Activated B cell treated with CpG ODN at 0.5 μM for 24 hours (primary cell): ENCODE results near the gene F8. TPM values are rescaled to one million over a fixed set of nuclear protein-coding genes. Genes with fewer than 3 reads are reported as not detected.

Experiments used
- ATAC-seq: fragments of 200-7000 bp; cut with Tn5 transposase; one replicate; pipeline ENCODE4 v1.10.0; 2021; ENCODE audit warnings: low read depth, mild to moderate bottlenecking, moderate library complexity
- CTCF ChIA-PET: fragments of 350-600 bp; sonication (Branson Sonifier 250); formaldehyde crosslinking; loops from one replicate; lab custom pipeline; 2021; ENCODE audit warnings: antibody characterized with exemption; lab: Charles Lee
- POLR2A ChIA-PET: fragments of 350-600 bp; sonication (Branson Sonifier 250); formaldehyde crosslinking; loops from one replicate; lab custom pipeline; 2021; ENCODE audit warnings: antibody characterized with exemption; lab: Charles Lee
- DNase-seq: peaks from one replicate; pipeline ENCODE4 v3.0.0; 2022
- H3K27ac Mint-ChIP-seq: one replicate; pipeline ENCODE4 v1.8.0; 2020; ENCODE audit warnings: mixed read lengths
- H3K27me3 Mint-ChIP-seq: one replicate; pipeline ENCODE4 v1.8.0; 2021; ENCODE audit warnings: mixed read lengths
- H3K36me3 Mint-ChIP-seq: one replicate; pipeline ENCODE4 v1.8.0; 2021; ENCODE audit warnings: low read depth, mixed read lengths
- H3K4me1 Mint-ChIP-seq: one replicate; pipeline ENCODE4 v1.8.0; 2021; ENCODE audit warnings: mixed read lengths
- H3K4me3 Mint-ChIP-seq: one replicate; pipeline ENCODE4 v1.8.0; 2020; ENCODE audit warnings: mild to moderate bottlenecking, mixed read lengths
- H3K9me3 Mint-ChIP-seq: one replicate; pipeline ENCODE4 v1.8.0; 2020; ENCODE audit warnings: mixed read lengths
- intact Hi-C: fragments of 100-400 bp; cut with micrococcal nuclease; formaldehyde crosslinking; loops from one replicate; pipeline ENCODE4 v1.15.1; 2024
- total RNA-seq: library from RNA; stranded (reverse); gene quantifications from 2 replicates; pipeline ENCODE4 v1.2.3, GENCODE V29; 2022
- TF ChIP-seq, protein P1 (sequence below): fragments of 200-600 bp; IDR thresholded peaks from one replicate; pipeline ENCODE4 v1.8.0; 2022; ENCODE audit warnings: antibody characterized with exemption, mild to moderate bottlenecking

The F8 gene
- total RNA-seq, 1 donor from 2014 or later = 2.0 TPM

DNA sequence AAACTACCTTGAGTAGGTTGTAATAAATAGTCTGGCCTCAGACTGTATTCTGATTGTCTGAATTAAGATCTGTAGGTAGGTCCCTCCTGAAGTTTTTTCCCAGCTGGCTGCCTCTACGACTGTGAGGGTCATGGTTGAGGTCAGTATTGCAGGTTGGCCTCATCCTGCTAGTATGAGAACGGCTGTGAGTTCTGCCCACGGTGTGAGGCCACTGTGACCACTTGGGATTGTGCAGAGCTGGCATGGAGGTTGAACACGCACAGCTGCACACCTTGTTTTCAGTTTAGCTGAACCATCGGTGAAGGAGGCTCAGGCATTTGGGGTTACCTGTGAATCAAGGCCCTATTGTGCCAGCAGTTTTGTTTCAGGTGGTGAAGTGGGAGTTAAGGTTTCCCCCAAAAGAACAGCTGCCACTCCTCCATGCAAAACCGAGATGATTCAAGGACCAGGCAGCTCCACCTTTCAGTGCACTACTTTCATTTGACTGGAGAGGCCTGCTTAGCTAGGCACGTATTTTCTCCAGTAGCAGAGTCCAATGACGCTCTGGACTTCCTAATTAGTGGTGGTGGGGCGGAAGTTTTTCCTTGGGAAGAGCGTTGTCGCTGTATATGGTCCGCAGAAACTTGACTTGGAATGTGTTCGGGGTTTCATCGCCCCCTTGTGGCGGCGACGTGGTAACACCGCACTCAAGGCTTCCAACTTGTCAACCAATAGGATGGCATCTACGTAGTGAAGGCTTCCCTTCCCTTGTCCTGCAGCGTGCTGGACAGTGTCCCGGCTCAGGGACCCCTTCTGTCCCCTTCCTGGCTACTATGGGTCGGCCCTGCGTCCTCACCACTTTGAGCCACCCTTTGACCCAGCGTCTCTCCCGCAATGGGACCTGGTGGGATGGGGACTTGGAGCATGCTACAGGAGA, 34.6 kb upstream of the F8 start:
- ChIA-PET CTCF (interaction anchor here (0.7 to 2.7 kb wide), 5 partner anchors 26 to 139 kb away, joined by 4 to 21 read pairs (median 6); partner anchors contain the start of gene FUNDC2), POLR2A (interaction anchor here (3.0 kb wide), 1 partner anchor 30 kb away, joined by 10 read pairs; the partner anchor contains the start of gene FUNDC2)
- ATAC-seq = peak; percentile 84
- intact Hi-C loops = loop anchor here (1.0 to 10.0 kb wide), 3 partner anchors 13 to 142 kb away; no protein-coding TSS in a partner anchor
- Mint-ChIP-seq H3K27me3 (no peaks in the 10 kb centered on the region), H3K4me1 (peaks cover 13% of the 10 kb centered on the region), H3K27ac (peak overlapping the region; percentile 35), H3K9me3 (no peaks in the 10 kb centered on the region), H3K36me3 (peaks cover 37% of the 10 kb centered on the region), H3K4me3 (peak overlapping the region; percentile 48)
- TF ChIP-seq, protein P1, sequence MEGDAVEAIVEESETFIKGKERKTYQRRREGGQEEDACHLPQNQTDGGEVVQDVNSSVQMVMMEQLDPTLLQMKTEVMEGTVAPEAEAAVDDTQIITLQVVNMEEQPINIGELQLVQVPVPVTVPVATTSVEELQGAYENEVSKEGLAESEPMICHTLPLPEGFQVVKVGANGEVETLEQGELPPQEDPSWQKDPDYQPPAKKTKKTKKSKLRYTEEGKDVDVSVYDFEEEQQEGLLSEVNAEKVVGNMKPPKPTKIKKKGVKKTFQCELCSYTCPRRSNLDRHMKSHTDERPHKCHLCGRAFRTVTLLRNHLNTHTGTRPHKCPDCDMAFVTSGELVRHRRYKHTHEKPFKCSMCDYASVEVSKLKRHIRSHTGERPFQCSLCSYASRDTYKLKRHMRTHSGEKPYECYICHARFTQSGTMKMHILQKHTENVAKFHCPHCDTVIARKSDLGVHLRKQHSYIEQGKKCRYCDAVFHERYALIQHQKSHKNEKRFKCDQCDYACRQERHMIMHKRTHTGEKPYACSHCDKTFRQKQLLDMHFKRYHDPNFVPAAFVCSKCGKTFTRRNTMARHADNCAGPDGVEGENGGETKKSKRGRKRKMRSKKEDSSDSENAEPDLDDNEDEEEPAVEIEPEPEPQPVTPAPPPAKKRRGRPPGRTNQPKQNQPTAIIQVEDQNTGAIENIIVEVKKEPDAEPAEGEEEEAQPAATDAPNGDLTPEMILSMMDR = no peak
- peak; percentile 26 for DNase-seq

DNA sequence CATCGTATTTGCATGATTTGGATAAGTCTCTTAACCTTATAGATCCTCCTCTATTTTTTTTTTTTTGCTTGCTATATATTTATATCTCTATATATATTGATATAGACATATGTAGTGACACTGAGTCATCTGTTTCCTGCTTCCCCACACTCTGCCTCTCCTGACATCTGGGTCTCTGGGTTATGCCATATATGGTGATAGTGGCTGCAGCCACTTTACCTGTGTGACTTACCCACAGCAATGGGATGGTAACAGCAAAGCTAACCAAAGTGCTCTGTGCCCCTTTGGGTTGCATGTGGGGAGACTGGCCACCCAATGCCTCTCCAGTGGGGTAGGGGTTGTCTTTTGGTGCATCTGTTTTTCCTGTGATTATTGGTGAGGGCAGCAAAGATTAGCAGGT, 33.9 kb upstream of the F8 start:
- no peaks in the 10 kb centered on the region for H3K27me3 Mint-ChIP-seq
- H3K36me3 Mint-ChIP-seq = peaks cover 40% of the 10 kb centered on the region
- POLR2A ChIA-PET = interaction anchor here (3.0 kb wide), 1 partner anchor 30 kb away, joined by 10 read pairs; the partner anchor contains the start of gene FUNDC2
- H3K4me1 Mint-ChIP-seq = peaks cover 13% of the 10 kb centered on the region
- H3K9me3 Mint-ChIP-seq = no peaks in the 10 kb centered on the region
- DNase-seq = no peak
- no peak for ATAC-seq
- no peak overlapping the region for H3K4me3 Mint-ChIP-seq
- no peak overlapping the region for H3K27ac Mint-ChIP-seq
- CTCF ChIA-PET = interaction anchor here (0.7 to 2.7 kb wide), 5 partner anchors 25 to 139 kb away, joined by 4 to 21 read pairs (median 6); partner anchors contain the start of gene FUNDC2
- TF ChIP-seq, protein P1 = no peak
- intact Hi-C loops = loop anchor here (10.0 kb wide), 1 partner anchor 142 kb away; no protein-coding TSS in a partner anchor

DNA sequence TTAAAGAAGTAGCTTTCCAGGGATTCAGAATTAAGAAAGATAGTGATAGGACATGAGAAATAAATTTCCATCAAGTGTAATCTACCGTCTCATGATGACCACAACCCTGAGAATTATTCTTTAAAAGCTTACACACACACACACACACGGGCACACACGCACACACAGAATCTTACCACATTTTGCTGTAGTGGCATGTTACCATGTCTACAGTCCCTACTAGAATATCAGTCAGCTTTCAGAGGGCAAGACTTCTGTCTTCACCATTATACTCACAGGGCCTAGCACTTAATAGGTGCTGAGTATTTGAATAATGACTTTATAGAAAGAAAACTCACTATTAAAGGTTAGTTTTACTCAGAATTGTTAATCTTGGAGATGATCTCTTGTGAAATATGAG, 33.0 kb upstream of the F8 start:
- H3K9me3 Mint-ChIP-seq = no peaks in the 10 kb centered on the region
- DNase-seq (no peak), ATAC-seq (no peak)
- CTCF ChIA-PET = interaction anchor here (0.8 to 2.7 kb wide), 3 partner anchors 28 to 138 kb away, joined by 3 to 21 read pairs (median 6); partner anchors contain the start of gene FUNDC2
- H3K4me3 Mint-ChIP-seq = no peak overlapping the region
- peaks cover 42% of the 10 kb centered on the region for H3K36me3 Mint-ChIP-seq
- intact Hi-C loops = loop anchor here (10.0 kb wide), 1 partner anchor 141 kb away; no protein-coding TSS in a partner anchor
- peaks cover 13% of the 10 kb centered on the region for H3K4me1 Mint-ChIP-seq
- POLR2A ChIA-PET = interaction anchor here (3.0 kb wide), 1 partner anchor 29 kb away, joined by 10 read pairs; the partner anchor contains the start of gene FUNDC2
- H3K27me3 Mint-ChIP-seq = no peaks in the 10 kb centered on the region
- TF ChIP-seq, protein P1 = no peak
- H3K27ac Mint-ChIP-seq = no peak overlapping the region

GRCh38 chrX:155054255-155054654, 31.7 kb upstream of the F8 start:
- ATAC-seq = no peak
- Mint-ChIP-seq H3K4me1 (peaks cover 13% of the 10 kb centered on the region), H3K27me3 (no peaks in the 10 kb centered on the region), H3K36me3 (peaks cover 36% of the 10 kb centered on the region), H3K4me3 (no peak overlapping the region), H3K27ac (no peak overlapping the region), H3K9me3 (no peaks in the 10 kb centered on the region)
- CTCF ChIA-PET = interaction anchor here (0.9 kb wide), 1 partner anchor 9 kb away, joined by 3 read pairs; no protein-coding TSS in a partner anchor
- intact Hi-C loops = loop anchor here (10.0 kb wide), 1 partner anchor 139 kb away; no protein-coding TSS in a partner anchor
- no peak for DNase-seq
- TF ChIP-seq, protein P1 = no peak
- POLR2A ChIA-PET = no interaction called here
